SW480 (cell line): ENCODE data around the gene ARHGAP11A.
"Not testable (repeated sequence)": the region's sequence is repeated elsewhere in the genome, so short reads cannot be mapped to it uniquely, and the experiment has no call there.

Experiments used
- DNase-seq: peaks from one replicate; pipeline ENCODE4 v3.0.0-alpha.2; 2016; ENCODE audit warnings: low spot score

The ARHGAP11A gene, protein sequence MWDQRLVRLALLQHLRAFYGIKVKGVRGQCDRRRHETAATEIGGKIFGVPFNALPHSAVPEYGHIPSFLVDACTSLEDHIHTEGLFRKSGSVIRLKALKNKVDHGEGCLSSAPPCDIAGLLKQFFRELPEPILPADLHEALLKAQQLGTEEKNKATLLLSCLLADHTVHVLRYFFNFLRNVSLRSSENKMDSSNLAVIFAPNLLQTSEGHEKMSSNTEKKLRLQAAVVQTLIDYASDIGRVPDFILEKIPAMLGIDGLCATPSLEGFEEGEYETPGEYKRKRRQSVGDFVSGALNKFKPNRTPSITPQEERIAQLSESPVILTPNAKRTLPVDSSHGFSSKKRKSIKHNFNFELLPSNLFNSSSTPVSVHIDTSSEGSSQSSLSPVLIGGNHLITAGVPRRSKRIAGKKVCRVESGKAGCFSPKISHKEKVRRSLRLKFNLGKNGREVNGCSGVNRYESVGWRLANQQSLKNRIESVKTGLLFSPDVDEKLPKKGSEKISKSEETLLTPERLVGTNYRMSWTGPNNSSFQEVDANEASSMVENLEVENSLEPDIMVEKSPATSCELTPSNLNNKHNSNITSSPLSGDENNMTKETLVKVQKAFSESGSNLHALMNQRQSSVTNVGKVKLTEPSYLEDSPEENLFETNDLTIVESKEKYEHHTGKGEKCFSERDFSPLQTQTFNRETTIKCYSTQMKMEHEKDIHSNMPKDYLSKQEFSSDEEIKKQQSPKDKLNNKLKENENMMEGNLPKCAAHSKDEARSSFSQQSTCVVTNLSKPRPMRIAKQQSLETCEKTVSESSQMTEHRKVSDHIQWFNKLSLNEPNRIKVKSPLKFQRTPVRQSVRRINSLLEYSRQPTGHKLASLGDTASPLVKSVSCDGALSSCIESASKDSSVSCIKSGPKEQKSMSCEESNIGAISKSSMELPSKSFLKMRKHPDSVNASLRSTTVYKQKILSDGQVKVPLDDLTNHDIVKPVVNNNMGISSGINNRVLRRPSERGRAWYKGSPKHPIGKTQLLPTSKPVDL

GRCh38 chr15:32615051-32615870 lies at the start of gene ARHGAP11A:
TSS of gene ARHGAP11A (plus strand) at chr15:32615504. CDS start at chr15:32616212, 708 bp downstream.
- DNase-seq = peak; percentile 48

GRCh38 chr15:32568988-32569387 lies 46.3 kb upstream of the ARHGAP11A start:
- DNase-seq = not testable (repeated sequence)

GRCh38 chr15:32578482-32578881 lies 36.8 kb upstream of the ARHGAP11A start:
- not testable (repeated sequence) for DNase-seq

GRCh38 chr15:32585844-32586243 lies 29.5 kb upstream of the ARHGAP11A start:
- DNase-seq = not testable (repeated sequence)

GRCh38 chr15:32593151-32593550 lies 22.2 kb upstream of the ARHGAP11A start, which contains the start of gene GOLGA8N:
TSS of gene GOLGA8N (plus strand) at chr15:32593456.
- DNase-seq = not testable (repeated sequence)

GRCh38 chr15:32609518-32609917 lies 5.8 kb upstream of the ARHGAP11A start:
- not testable (repeated sequence) for DNase-seq

DNA sequence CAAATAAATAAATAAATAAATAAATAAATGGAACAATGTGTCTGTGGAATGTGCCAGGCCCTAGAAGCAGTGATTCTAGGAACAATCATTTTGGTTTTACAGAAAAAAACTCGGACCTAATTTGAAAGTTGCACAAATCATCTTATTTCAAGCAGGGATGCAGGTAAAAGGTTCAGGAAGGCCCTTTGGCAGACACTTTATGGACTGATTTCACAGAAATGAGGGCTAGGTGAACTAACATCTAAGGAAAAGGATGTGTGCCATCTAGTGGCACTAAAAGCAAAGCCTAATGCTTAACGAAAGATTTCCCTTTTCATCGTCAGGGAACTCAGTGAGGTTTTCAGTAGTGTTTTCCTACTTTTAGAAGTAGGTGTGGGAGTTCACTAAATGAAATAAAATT lies 4.6 kb upstream of the ARHGAP11A start:
- peak; percentile 46 for DNase-seq

- not testable (repeated sequence) for DNase-seq
Measured at GRCh38 chr15:32614712-32615050, 623 bp upstream of the ARHGAP11A start.

- peak; percentile 12 for DNase-seq
Measured at GRCh38 chr15:32615871-32616426, 645 bp downstream of the ARHGAP11A start.

DNA sequence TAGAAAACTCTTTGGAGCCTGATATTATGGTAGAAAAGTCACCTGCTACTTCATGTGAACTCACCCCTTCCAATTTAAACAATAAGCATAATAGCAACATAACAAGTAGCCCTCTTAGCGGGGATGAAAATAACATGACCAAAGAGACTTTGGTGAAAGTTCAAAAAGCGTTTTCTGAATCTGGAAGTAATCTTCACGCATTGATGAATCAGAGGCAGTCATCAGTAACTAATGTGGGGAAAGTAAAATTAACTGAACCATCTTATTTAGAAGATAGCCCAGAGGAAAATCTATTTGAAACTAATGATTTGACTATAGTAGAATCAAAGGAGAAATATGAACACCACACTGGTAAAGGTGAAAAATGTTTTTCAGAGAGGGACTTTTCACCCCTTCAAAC lies 21.1 kb downstream of the ARHGAP11A start:
- no peak for DNase-seq

DNA sequence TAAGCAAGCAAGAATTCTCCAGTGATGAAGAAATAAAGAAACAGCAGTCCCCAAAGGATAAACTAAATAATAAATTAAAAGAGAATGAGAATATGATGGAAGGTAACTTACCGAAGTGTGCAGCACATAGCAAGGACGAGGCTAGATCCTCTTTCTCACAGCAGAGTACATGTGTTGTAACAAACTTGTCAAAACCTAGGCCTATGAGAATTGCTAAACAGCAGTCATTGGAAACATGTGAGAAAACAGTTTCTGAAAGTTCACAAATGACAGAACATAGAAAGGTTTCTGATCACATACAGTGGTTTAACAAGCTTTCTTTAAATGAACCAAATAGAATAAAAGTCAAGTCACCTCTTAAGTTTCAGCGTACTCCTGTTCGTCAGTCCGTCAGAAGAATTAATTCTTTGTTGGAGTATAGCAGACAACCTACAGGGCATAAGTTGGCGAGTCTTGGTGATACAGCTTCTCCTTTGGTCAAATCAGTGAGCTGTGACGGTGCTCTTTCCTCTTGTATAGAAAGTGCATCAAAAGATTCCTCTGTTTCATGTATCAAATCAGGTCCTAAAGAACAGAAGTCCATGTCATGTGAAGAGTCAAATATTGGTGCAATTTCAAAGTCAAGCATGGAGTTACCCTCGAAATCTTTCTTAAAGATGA lies 21.7 kb downstream of the ARHGAP11A start:
- DNase-seq = no peak

DNA sequence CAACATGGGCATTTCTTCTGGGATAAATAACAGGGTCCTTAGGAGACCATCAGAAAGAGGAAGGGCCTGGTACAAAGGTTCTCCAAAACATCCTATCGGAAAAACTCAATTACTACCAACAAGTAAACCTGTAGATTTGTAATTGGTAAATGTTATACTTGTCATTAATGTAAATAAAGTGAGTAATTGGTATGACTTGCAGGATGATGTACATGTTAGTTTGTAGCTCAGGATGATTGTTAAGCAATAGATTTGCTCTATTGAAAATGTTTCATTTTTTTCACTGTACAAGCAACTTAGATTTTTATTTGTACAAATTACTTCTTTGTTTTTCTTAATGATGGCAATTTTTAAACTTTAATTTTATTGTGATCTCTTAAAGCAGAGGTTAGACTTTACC lies 22.4 kb downstream of the ARHGAP11A start:
- no peak for DNase-seq

DNA sequence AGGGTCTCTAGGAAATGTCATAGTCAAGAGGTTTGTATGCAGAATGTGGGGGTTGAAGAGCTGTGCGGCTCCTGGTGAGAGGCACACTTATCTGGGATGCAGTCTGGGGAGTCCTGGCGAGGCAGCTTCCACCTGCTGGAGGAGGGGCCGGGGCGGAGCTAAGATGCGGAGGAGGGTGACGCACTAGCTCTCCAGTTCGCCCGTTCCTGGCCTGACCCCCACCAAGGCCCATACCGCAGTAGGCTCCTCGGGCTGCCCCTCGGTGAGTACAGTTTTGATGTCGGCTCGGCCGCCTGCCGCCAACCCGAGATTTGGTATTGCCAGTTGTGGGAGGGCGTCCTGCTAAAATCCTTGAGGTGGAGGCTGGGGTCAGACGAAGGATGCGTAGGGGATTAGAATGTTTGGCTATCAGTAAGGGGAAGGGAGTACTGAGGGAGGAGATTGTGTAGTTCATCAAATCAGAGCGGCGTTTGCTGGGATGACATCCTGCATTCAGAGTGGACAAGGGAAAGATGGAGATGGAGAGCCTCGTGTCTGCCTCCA lies 26.3 kb downstream of the ARHGAP11A start, which contains the start of gene SCG5:
SCG5 (plus strand) TSS at position 194 of the 543 bp plus-strand sequence. CDS start 1,883 bp downstream, outside the sequence.
- DNase-seq = no peak

GRCh38 chr15:32642667-32643435 lies 27.5 kb downstream of the ARHGAP11A start:
- DNase-seq = no peak

DNA sequence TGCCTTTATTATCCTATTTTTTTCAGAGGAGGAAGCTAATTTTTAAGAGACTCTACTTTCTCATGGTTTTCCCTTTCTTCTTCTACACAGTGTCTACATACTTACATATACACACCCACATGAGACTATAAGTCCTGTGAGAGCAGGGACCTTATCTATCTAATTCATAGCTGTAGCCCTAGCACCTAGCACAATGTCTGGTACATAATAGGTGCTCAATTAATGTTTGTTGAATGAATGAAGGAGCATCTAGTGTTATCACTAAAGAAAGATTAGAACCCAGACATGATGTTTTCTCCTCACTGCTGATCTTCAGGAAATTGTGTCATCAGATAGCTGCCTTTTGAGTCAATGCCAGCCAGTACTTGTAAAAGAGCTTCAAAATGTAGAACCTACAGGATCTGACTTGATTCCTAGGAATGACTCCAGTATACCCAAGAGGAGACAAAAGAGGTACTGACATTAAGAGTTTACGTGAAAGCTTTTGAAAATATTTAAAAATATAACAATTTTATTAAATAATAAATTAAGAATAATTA lies 28.7 kb downstream of the ARHGAP11A start:
- DNase-seq = no peak

- no peak for DNase-seq
Measured at GRCh38 chr15:32646291-32646690, 31.0 kb downstream of the ARHGAP11A start.

DNA sequence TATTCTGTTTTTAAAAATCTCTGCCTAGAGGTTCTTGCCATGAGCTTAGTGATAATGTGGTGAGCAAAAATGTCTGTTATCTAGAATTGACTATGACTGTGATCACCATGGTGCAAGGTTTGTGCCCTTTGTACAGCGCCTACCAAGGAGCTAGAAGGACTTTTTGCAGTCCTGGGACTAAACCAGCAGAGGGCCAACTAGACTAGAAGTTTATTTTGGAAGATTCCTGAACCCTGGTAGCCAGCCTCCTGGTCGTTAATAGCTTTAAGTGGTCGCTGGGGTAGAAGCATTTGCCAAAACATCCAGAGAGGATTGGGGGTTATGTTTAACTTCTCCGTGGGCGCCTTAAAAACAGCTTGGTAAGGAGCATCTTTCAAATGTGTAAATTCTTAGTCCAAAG lies 34.0 kb downstream of the ARHGAP11A start:
- DNase-seq = no peak

DNA sequence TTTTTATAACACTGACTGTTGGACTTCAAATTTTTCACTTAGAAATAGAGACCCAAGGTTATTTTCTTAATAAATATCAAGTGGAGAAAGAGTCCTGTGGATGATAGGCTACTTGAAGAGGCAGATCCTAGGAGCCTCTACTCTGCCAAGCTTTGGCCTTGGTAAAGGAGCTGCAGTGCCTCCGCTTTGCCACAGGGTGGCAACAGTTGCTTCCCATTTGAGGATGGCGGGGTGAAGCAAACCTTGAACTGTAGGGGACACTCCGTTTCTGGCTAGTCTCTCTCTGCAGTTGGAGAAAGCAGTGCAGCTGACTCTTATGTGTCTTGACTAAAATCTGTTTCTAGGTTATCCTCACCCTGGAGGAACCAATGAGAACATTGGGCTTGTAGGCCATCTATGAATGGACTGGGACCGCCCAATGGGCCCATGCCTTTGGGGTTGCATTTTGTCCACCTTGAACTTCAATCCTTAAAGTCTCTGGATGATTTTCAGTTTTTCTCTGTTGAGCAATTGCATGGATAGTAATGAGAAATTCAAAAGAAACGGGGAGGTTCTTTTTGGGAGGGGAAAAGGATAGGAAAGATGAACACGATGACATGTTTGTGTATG lies 36.0 kb downstream of the ARHGAP11A start:
- peak; percentile 32 for DNase-seq

GRCh38 chr15:32652178-32652577 lies 36.9 kb downstream of the ARHGAP11A start:
- no peak for DNase-seq
